HCT116 (cell line): Measurements from ENCODE around the gene SMARCE1. TPM values are rescaled to one million over a fixed set of nuclear protein-coding genes. Genes with fewer than 3 reads are reported as not detected.

Source experiments
- ATAC-seq: fragments of 200-7000 bp; cut with Tn5 transposase; 2 replicates; pipeline ENCODE4 v1.9.1; 2020; ENCODE audit warnings: mild to moderate bottlenecking, moderate library complexity
- BruUV-seq: library from RNA; stranded (reverse); fragments of 400-500 nt; replicated peaks from 2 replicates; lab custom pipeline; 2021; lab: Mats Ljungman, UMichigan
- CTCF ChIA-PET: fragments of 300-600 bp; sonication (Branson Sonifier 250); formaldehyde crosslinking; loops from one replicate; lab custom pipeline; 2021; ENCODE audit warnings: antibody characterized with exemption; lab: Charles Lee
- POLR2A ChIA-PET: fragments of 300-600, 350-600 bp; sonication (Branson Sonifier 250); formaldehyde crosslinking; loops from one replicate; lab custom pipeline; 2021; ENCODE audit warnings: antibody characterized with exemption; lab: Charles Lee
- RAD21 ChIA-PET, 2 experiments: fragments of 300-600 bp; sonication (Branson Sonifier 250); formaldehyde crosslinking; loops; one replicate each; lab custom pipeline; 2023; ENCODE audit warnings: low total read pairs in 2 of 2; ENCODE audit not compliant: uncharacterized antibody in 2 of 2, unreplicated experiment in 2 of 2, low non-redundant PET in 1 of 2; lab: Charles Lee
- DNase-seq: peaks from one replicate; pipeline ENCODE4 v3.0.0-alpha.2; 2010; ENCODE audit warnings: low read depth, low spot score
- H2AFZ ChIP-seq: fragments of 200-600 bp; shearing (Covaris generic), sonication (generic); 2 replicates; pipeline ENCODE4 v1.6.1; 2017; ENCODE audit warnings: low read depth, mixed run types, mixed read lengths, antibody characterized with exemption, low read length; ENCODE audit not compliant: poor library complexity, severe bottlenecking
- H3K27ac ChIP-seq: 2 replicates; pipeline ENCODE4 v1.5.1; 2012; ENCODE audit warnings: low read depth, low read length
- H3K27me3 ChIP-seq: fragments of 200-600 bp; sonication (generic); 2 replicates; pipeline ENCODE4 v1.6.1; 2016; ENCODE audit warnings: mixed run types, low read length, mixed read lengths; ENCODE audit not compliant: insufficient read depth
- H3K36me3 ChIP-seq, 2 experiments: fragments of 200-500 bp in 1 of 2; fragments of 200-600 bp in 1 of 2; sonication (Bioruptor generic) in 1 of 2; sonication (generic) in 1 of 2; 2 replicates each; pipeline versions ENCODE4 v1.5.1 to v1.6.1; 2014 to 2016; ENCODE audit warnings: low read length in 2 of 2, inconsistent platforms in 1 of 2, mixed read lengths in 1 of 2, mixed run types in 1 of 2; ENCODE audit not compliant: insufficient read depth in 2 of 2, control insufficient read depth in 1 of 2
- H3K4me1 ChIP-seq, 2 experiments: fragments of 200-600 bp in 1 of 2; sonication (generic) in 1 of 2; 2 replicates each; pipeline versions ENCODE4 v1.5.1 to v1.6.1; 2012 to 2017; ENCODE audit warnings: low read length in 2 of 2, inconsistent platforms in 1 of 2, mild to moderate bottlenecking in 1 of 2, mixed read lengths in 1 of 2, mixed run types in 1 of 2, moderate library complexity in 1 of 2; ENCODE audit not compliant: insufficient read depth in 2 of 2, control insufficient read depth in 1 of 2
- H3K4me2 ChIP-seq: fragments of 200-600 bp; sonication (generic); 2 replicates; pipeline ENCODE4 v1.6.1; 2017; ENCODE audit warnings: mixed run types, low read length, mixed read lengths
- H3K4me3 ChIP-seq, 2 experiments: fragments of 200-600 bp in 1 of 2; sonication (generic) in 1 of 2; replicated peaks in 1 of 2; 2 replicates each; pipeline ENCODE4 v1.5.1; 2011 to 2016; ENCODE audit warnings: low read length in 2 of 2, control low read depth in 1 of 2, low read depth in 1 of 2, mild to moderate bottlenecking in 1 of 2, mixed read lengths in 1 of 2, mixed run types in 1 of 2
- H3K79me2 ChIP-seq: fragments of 200-600 bp; sonication (generic); 2 replicates; pipeline ENCODE4 v1.6.1; 2017; ENCODE audit warnings: mild to moderate bottlenecking, mixed run types, low read length, moderate library complexity, mixed read lengths; ENCODE audit not compliant: insufficient read depth
- H3K9ac ChIP-seq: fragments of 200-600 bp; sonication (generic); 2 replicates; pipeline ENCODE4 v1.6.1; 2016; ENCODE audit warnings: low read length, mixed read lengths
- H3K9me2 ChIP-seq: fragments of 200-600 bp; sonication (generic), shearing (Covaris generic); 2 replicates; pipeline ENCODE4 v1.6.1; 2017; ENCODE audit warnings: mixed run types, mild to moderate bottlenecking, moderate library complexity; ENCODE audit not compliant: insufficient read depth
- H3K9me3 ChIP-seq, 2 experiments: fragments of 200-500 bp in 1 of 2; fragments of 200-600 bp in 1 of 2; sonication (Bioruptor generic) in 1 of 2; sonication (generic) in 1 of 2; 2 replicates each; pipeline ENCODE4 v1.6.1; 2014 to 2017; ENCODE audit warnings: low read length in 2 of 2, mixed read lengths in 2 of 2, inconsistent platforms in 1 of 2, low read depth in 1 of 2, mild to moderate bottlenecking in 1 of 2, mixed run types in 1 of 2, moderate library complexity in 1 of 2; ENCODE audit not compliant: control insufficient read depth in 1 of 2, insufficient read depth in 1 of 2
- H4K20me1 ChIP-seq: fragments of 200-600 bp; sonication (generic), shearing (Covaris generic); 2 replicates; pipeline ENCODE4 v1.6.1; 2017; ENCODE audit warnings: mixed run types, mild to moderate bottlenecking, moderate library complexity; ENCODE audit not compliant: insufficient read depth
- ATF3 ChIP-seq: IDR thresholded peaks from 2 replicates; pipeline ENCODE4 v1.6.1; 2012
- CEBPB ChIP-seq: IDR thresholded peaks from 2 replicates; pipeline ENCODE4 v1.6.1; 2012; ENCODE audit warnings: low read depth
- EGR1 ChIP-seq: IDR thresholded peaks from 2 replicates; pipeline ENCODE4 v1.6.1; 2012; ENCODE audit warnings: low read depth
- EZH2 ChIP-seq: fragments of 200-600 bp; sonication (generic); IDR thresholded peaks from 2 replicates; pipeline ENCODE4 v1.6.1; 2017; ENCODE audit warnings: antibody characterized with exemption, mixed run types
- EZH2phosphoT487 ChIP-seq: fragments of 200-600 bp; IDR thresholded peaks from 2 replicates; pipeline ENCODE4 v1.6.1; 2018; ENCODE audit warnings: antibody characterized with exemption, borderline replicate concordance
- FOSL1 ChIP-seq: IDR thresholded peaks from 2 replicates; pipeline ENCODE4 v1.6.1; 2012; ENCODE audit warnings: low read depth
- JUND ChIP-seq: IDR thresholded peaks from 2 replicates; pipeline ENCODE4 v1.6.1; 2012
- POLR2A ChIP-seq: IDR thresholded peaks from 2 replicates; pipeline ENCODE4 v1.7.0; 2011; ENCODE audit warnings: borderline replicate concordance; ENCODE audit not compliant: insufficient read depth, insufficient read length; ENCODE audit errors: extremely low read depth
- POLR2AphosphoS5 ChIP-seq: IDR thresholded peaks from 2 replicates; pipeline ENCODE4 v1.6.1; 2011; ENCODE audit warnings: mild to moderate bottlenecking, low read depth, low read length, moderate library complexity
- RAD21 ChIP-seq: IDR thresholded peaks from 2 replicates; pipeline ENCODE4 v1.6.1; 2012; ENCODE audit warnings: low read depth, mild to moderate bottlenecking
- SP1 ChIP-seq: IDR thresholded peaks from 2 replicates; pipeline ENCODE4 v1.6.1; 2012; ENCODE audit warnings: low read depth
- YY1 ChIP-seq: IDR thresholded peaks from 2 replicates; pipeline ENCODE4 v1.6.1; 2011; ENCODE audit warnings: low read length, low read depth, moderate library complexity, mild to moderate bottlenecking; ENCODE audit not compliant: insufficient replicate concordance; ENCODE audit errors: extremely low read depth
- ZBTB33 ChIP-seq: IDR thresholded peaks from 2 replicates; pipeline ENCODE4 v1.6.1; 2011; ENCODE audit warnings: mild to moderate bottlenecking, low read length, moderate library complexity; ENCODE audit not compliant: insufficient replicate concordance; ENCODE audit errors: extremely low read depth
- ZFX ChIP-seq: fragments of 450-650 bp; IDR thresholded peaks from 2 replicates; pipeline ENCODE4 v1.6.1; 2017
- ZNF274 ChIP-seq: fragments of 200-500 bp; sonication (Bioruptor generic); IDR thresholded peaks from 2 replicates; pipeline ENCODE4 v1.6.1; 2014; ENCODE audit warnings: mild to moderate bottlenecking, low read depth, low read length, inconsistent platforms
- intact Hi-C: fragments of 100-400 bp; cut with micrococcal nuclease; formaldehyde crosslinking; loops from 2 replicates; pipeline ENCODE4 v1.10.0; 2022
- total RNA-seq: library from RNA; stranded (reverse); gene quantifications from one replicate; pipeline ENCODE4 v1.2.1, GENCODE V29; 2021; ENCODE audit not compliant: unreplicated experiment

Gene SMARCE1
- total RNA-seq, 1 experiment from 2014 or later = 136 TPM

GRCh38 chr17:40605306-40605705 lies 42.3 kb downstream of the SMARCE1 start:
- intact Hi-C loops = no loop called here

More at GRCh38 chr17:40605306-40605705, 42.3 kb downstream of the SMARCE1 start:
- Histone ChIP-seq H2AFZ (no peak overlapping the region), H3K4me1 (peaks cover 8 to 12% of the 10 kb centered on the region in 2 experiments), H3K36me3 (no peaks in the 10 kb centered on the region), H3K27ac (no peak overlapping the region), H3K27me3 (no peaks in the 10 kb centered on the region), H3K9ac (no peak overlapping the region), H3K4me3 (no peak overlapping the region), H3K4me2 (no peak overlapping the region), H3K79me2 (no peaks in the 10 kb centered on the region), H4K20me1 (no peaks in the 10 kb centered on the region), H3K9me2 (no peaks in the 10 kb centered on the region), H3K9me3 (no peaks in the 10 kb centered on the region)
- CTCF ChIA-PET = interaction anchor here (1.7 kb wide), 1 partner anchor 14 kb away, joined by 6 read pairs; no protein-coding TSS in a partner anchor
- ATAC-seq (no peak), DNase-seq (no peak)
- no TSS peak for BruUV-seq
- RAD21 ChIA-PET = no interaction called here
- POLR2A ChIA-PET = no interaction called here
- TF ChIP-seq ZFX (no peak), FOSL1 (no peak), POLR2A (no peak), EZH2 (no peak), ATF3 (no peak), SP1 (no peak), RAD21 (no peak), ZBTB33 (no peak), YY1 (no peak), ZNF274 (no peak), EZH2phosphoT487 (no peak), EGR1 (no peak), CEBPB (no peak), POLR2AphosphoS5 (no peak), JUND (no peak)
